Esophagus muscularis mucosa (tissue), 4 donors: ENCODE data around the gene TOM1. TPM values are rescaled to one million over a fixed set of nuclear protein-coding genes. Genes with fewer than 3 reads are reported as not detected.

Experiments used
- DNase-seq: peaks from one replicate; pipeline ENCODE4 v3.0.0-alpha.2; 2017; ENCODE audit errors: extremely low spot score
- H3K27ac ChIP-seq, 4 donors: fragments of 200-600 bp; sonication (generic); replicated peaks in 1 of 4; 1 replicate in 3 of 4; 2 replicates in 1 of 4; pipeline ENCODE4 v1.5.1; 2016 to 2019; ENCODE audit warnings: mild to moderate bottlenecking in 1 of 4
- H3K27me3 ChIP-seq, 4 donors: fragments of 200-600 bp; sonication (generic); one replicate each; pipeline versions ENCODE4 v1.5.1 to v1.6.0; 2016 to 2019
- H3K36me3 ChIP-seq, 4 donors: fragments of 200-600 bp; sonication (generic); one replicate each; pipeline ENCODE4 v1.5.1; 2016 to 2019
- H3K4me1 ChIP-seq, 4 donors: fragments of 200-600 bp; sonication (generic); one replicate each; pipeline ENCODE4 v1.5.1; 2016 to 2019
- H3K4me3 ChIP-seq, 4 donors: fragments of 200-600 bp; sonication (generic); 1 replicate in 2 of 4; 2 replicates in 2 of 4; pipeline ENCODE4 v1.5.1; 2016 to 2019; ENCODE audit warnings: mild to moderate bottlenecking in 4 of 4, moderate library complexity in 1 of 4
- H3K9me3 ChIP-seq, 4 donors: fragments of 200-600 bp; sonication (generic); 1 replicate in 3 of 4; 2 replicates in 1 of 4; pipeline ENCODE4 v1.5.1; 2016 to 2019
- EP300 ChIP-seq: sonication (generic); formaldehyde crosslinking; IDR thresholded peaks from one replicate; pipeline ENCODE4 v1.6.1; 2017; ENCODE audit warnings: antibody characterized with exemption
- POLR2A ChIP-seq: fragments of 450-650 bp; IDR thresholded peaks from one replicate; pipeline ENCODE4 v1.6.1; 2017; ENCODE audit warnings: antibody characterized with exemption, moderate library complexity, mild to moderate bottlenecking, low read depth
- POLR2AphosphoS5 ChIP-seq, 2 donors: sonication (generic); formaldehyde crosslinking; IDR thresholded peaks; one replicate each; pipeline ENCODE4 v1.6.1; 2017; ENCODE audit warnings: antibody characterized with exemption in 2 of 2
- WGBS: methylation state at CpG from one replicate; pipeline ENCODE4 v1.1.5; 2018; 5-methylcytosine and 5-hydroxymethylcytosine counted together
- intact Hi-C: fragments of 100-400 bp; cut with DNase I; formaldehyde crosslinking; loops from one replicate; pipeline ENCODE4 v1.15.1; 2023
- total RNA-seq, 4 donors: library from RNA; depleted of rRNA; stranded (reverse); fragments of >200 nt; gene quantifications; one replicate each; pipeline versions ENCODE4 v1.1.0 to v1.2.1, GENCODE V29; 2016
- TF ChIP-seq, protein P1 (sequence below), 3 experiments: fragments of 200-600 bp in 2 of 3; fragments of 450-650 bp in 1 of 3; sonication (generic) in 2 of 3; IDR thresholded peaks; one replicate each; pipeline ENCODE4 v1.5.1; 2017 to 2019; ENCODE audit warnings: antibody characterized with exemption in 3 of 3, mild to moderate bottlenecking in 2 of 3, moderate library complexity in 1 of 3

Gene TOM1
- total RNA-seq, 4 donors from 2014 or later, result 22.8 to 44.6 (median 35.8) TPM

DNA sequence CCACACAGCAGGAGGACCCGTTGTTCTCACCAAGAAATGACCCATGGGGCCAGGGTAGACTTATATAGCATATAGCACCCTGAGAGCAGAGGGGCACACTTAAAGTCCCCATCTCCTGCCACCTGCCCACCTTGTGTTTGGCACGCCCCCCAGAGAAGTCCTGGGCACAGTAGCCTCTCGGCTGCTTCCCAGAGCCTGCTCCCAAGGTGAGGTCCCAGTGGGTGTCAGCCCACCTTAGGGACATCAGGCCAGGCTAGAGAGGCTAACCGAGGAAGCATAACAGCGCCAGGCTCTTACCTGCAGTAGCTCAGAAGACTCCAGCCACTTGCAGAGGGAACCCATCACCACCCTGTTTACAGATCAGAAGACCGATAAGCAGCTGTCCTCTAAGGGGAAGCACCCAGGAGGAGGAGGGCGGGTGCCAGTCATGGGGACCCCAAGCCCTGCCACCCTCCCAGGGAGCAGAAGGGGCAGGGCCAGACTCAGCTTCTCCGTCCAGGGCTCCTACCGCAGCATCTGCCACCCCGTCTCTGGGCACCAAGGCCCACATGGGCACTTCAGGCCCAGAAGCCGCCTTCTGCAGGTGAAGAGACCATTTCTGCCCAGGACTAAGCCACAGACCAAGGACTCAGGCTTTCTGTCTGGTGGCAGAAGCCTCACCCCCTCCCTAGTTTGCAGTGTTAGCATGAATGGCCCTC is 46.3 kb downstream of the TOM1 start:
- Histone ChIP-seq H3K4me1 (peaks cover 9 to 18% (median 16%) of the 10 kb centered on the region in 4 donors), H3K27me3 (no peaks in the 10 kb centered on the region), H3K27ac (no peak overlapping the region), H3K36me3 (peaks cover 26 to 79% (median 73%) of the 10 kb centered on the region in 4 donors), H3K4me3 (no peak overlapping the region), H3K9me3 (no peaks in the 10 kb centered on the region)
- no peak for DNase-seq
- no peak for TF ChIP-seq POLR2A
- TF ChIP-seq POLR2AphosphoS5 (IDR thresholded peaks at IDR 0.05), result no peak
- TF ChIP-seq, protein P1, sequence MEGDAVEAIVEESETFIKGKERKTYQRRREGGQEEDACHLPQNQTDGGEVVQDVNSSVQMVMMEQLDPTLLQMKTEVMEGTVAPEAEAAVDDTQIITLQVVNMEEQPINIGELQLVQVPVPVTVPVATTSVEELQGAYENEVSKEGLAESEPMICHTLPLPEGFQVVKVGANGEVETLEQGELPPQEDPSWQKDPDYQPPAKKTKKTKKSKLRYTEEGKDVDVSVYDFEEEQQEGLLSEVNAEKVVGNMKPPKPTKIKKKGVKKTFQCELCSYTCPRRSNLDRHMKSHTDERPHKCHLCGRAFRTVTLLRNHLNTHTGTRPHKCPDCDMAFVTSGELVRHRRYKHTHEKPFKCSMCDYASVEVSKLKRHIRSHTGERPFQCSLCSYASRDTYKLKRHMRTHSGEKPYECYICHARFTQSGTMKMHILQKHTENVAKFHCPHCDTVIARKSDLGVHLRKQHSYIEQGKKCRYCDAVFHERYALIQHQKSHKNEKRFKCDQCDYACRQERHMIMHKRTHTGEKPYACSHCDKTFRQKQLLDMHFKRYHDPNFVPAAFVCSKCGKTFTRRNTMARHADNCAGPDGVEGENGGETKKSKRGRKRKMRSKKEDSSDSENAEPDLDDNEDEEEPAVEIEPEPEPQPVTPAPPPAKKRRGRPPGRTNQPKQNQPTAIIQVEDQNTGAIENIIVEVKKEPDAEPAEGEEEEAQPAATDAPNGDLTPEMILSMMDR (IDR thresholded peaks at IDR 0.05), result no peak
- TF ChIP-seq EP300, result no peak
- WGBS, result 90% methylated on average over 11 of the region's 11 CpGs
- intact Hi-C loops, result loop anchor here (10.0 kb wide), 1 partner anchor 69 kb away; no protein-coding TSS in a partner anchor

DNA sequence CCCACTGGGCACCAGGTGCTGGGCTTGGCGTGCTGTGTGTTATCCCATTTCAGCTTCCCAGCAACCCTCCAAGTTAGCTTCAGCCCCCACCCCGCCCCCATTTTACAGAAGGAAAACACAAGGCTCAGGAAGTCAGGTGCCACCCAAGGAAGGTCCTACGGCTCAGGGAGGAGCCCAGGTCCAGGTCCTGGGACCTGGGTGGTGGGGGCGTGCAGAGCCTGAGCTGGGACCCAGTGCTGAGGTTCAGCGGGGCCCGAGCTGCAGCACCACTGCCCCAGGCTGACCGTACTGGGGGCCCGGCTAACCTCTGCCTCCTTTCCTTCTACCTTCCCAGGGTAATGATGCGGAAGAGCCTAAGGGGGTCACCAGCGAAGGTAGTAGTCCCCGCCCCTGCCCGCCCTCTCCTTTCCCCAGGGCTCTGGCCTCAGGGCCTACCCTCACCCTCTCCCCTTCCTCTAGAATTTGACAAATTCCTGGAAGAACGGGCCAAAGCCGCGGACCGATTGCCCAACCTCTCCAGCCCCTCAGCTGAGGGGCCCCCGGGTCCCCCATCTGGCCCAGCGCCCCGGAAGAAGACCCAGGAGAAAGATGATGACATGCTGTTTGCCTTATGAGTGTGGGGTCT is 47.0 kb downstream of the TOM1 start:
- WGBS, result 88% methylated on average over 13 of the region's 19 CpGs
- TF ChIP-seq POLR2AphosphoS5 (IDR thresholded peaks at IDR 0.05) (no peak), EP300 (no peak), POLR2A (no peak)
- TF ChIP-seq, protein P1 (IDR thresholded peaks at IDR 0.05), result no peak
- H3K4me3 ChIP-seq, result no peak overlapping the region
- no peak for DNase-seq
- no peaks in the 10 kb centered on the region for H3K9me3 ChIP-seq
- H3K27ac ChIP-seq, result no peak overlapping the region
- peaks cover 18 to 72% (median 66%) of the 10 kb centered on the region in 4 donors for H3K36me3 ChIP-seq
- intact Hi-C loops, result loop anchor here (10.0 kb wide), 1 partner anchor 68 kb away; no protein-coding TSS in a partner anchor
- H3K27me3 ChIP-seq, result no peaks in the 10 kb centered on the region
- H3K4me1 ChIP-seq, result peaks cover 16 to 25% (median 22%) of the 10 kb centered on the region in 4 donors

DNA sequence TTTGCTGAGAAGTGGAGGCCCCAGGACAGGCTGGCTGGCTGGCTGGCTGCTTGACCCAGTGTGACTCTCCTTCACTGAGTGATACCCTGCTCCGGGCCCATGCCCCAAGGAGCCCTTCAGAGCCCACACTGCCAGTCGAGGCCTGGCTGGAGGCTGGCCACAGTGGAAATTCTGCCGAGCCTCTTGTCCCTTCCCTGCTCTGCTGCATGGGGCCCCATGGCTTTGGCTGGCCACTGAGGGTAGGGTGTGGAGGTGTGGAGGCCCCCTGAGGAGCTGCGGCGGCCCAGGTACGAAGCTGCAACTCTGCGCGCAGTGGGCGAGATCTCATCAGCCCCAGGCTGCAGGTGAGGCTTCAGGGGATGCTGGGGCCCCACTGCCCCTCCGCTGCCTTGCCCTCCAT is 47.8 kb downstream of the TOM1 start:
- no peak overlapping the region for H3K4me3 ChIP-seq
- intact Hi-C loops, result loop anchor here (10.0 kb wide), 1 partner anchor 67 kb away; no protein-coding TSS in a partner anchor
- no peak for DNase-seq
- peaks cover 14 to 64% (median 58%) of the 10 kb centered on the region in 4 donors for H3K36me3 ChIP-seq
- no peaks in the 10 kb centered on the region for H3K27me3 ChIP-seq
- WGBS, result no CpG with 5 or more reads among the region's 10 CpGs
- peaks cover 17 to 33% (median 30%) of the 10 kb centered on the region in 4 donors for H3K4me1 ChIP-seq
- H3K27ac ChIP-seq, result no peak overlapping the region
- H3K9me3 ChIP-seq, result no peaks in the 10 kb centered on the region
- TF ChIP-seq, protein P1 (IDR thresholded peaks at IDR 0.05), result no peak
- TF ChIP-seq POLR2A, result no peak
- no peak for TF ChIP-seq EP300
- TF ChIP-seq POLR2AphosphoS5 (IDR thresholded peaks at IDR 0.05), result no peak

DNA sequence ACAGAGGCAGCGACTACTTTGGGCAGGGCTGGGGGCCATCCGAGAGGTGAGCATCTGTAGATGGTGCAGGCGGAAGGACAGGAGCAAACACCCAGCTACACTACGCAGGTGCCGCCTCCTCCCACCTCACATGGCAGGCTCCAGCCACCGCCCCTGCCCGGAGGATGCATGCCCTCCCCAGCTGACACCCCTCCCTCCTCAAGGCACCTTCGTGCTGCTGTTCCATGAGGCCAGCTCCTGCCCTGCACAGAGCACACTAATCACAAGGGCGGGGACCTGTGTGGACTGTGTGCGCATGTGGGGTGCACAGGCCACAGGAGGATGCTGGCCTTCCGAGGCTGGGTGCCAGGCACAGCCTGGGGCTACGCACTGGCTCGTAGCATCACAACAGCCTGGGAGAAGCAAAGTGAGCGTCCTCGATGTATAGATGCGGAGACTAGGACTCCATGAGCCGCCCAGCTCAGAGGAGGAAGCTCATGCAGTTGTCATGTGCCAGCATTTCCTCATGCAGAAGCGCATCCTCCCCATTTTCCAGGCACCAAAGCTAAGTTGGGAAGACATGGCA is 48.4 kb downstream of the TOM1 start:
- Histone ChIP-seq H3K9me3 (no peaks in the 10 kb centered on the region), H3K27ac (no peak overlapping the region), H3K4me3 (no peak overlapping the region), H3K36me3 (peaks cover 14 to 59% (median 54%) of the 10 kb centered on the region in 4 donors), H3K27me3 (no peaks in the 10 kb centered on the region), H3K4me1 (peaks cover 17 to 39% (median 34%) of the 10 kb centered on the region in 4 donors)
- no peak for DNase-seq
- intact Hi-C loops, result loop anchor here (10.0 kb wide), 1 partner anchor 67 kb away; no protein-coding TSS in a partner anchor
- TF ChIP-seq EP300, result no peak
- TF ChIP-seq POLR2AphosphoS5 (IDR thresholded peaks at IDR 0.05), result no peak
- TF ChIP-seq POLR2A, result no peak
- TF ChIP-seq, protein P1 (IDR thresholded peaks at IDR 0.05), result no peak
- 77% methylated on average over 8 of the region's 18 CpGs for WGBS
